Urinary bladder (tissue), 4 donors: ENCODE measurements around the gene BRCC3. TPM values are rescaled to one million over a fixed set of nuclear protein-coding genes. Genes with fewer than 3 reads are reported as not detected.

Experiments used
- DNase-seq: peaks from one replicate; pipeline ENCODE4 v3.0.0-alpha.2; 2015; ENCODE audit errors: extremely low spot score
- H3K27ac ChIP-seq: one replicate; pipeline ENCODE4 v1.5.1; 2013; ENCODE audit warnings: low read depth, mild to moderate bottlenecking, moderate library complexity
- H3K36me3 ChIP-seq: one replicate; pipeline ENCODE4 v1.6.1; 2013; ENCODE audit warnings: mild to moderate bottlenecking, moderate library complexity; ENCODE audit not compliant: insufficient read depth
- H3K4me1 ChIP-seq: one replicate; pipeline ENCODE4 v1.6.1; 2013; ENCODE audit warnings: mild to moderate bottlenecking, moderate library complexity; ENCODE audit not compliant: insufficient read depth
- H3K4me3 ChIP-seq: one replicate; pipeline ENCODE4 v1.5.1; 2013; ENCODE audit warnings: low read depth, low read length
- WGBS: extraction: QIAGEN DNeasy Blood & Tissue Kit; methylation state at CpG from one replicate; pipeline ENCODE4 v1.1.7; 2013; 5-methylcytosine and 5-hydroxymethylcytosine counted together
- polyA plus RNA-seq: library from polyadenylated mRNA; stranded (reverse); fragments of 200-250 nt; gene quantifications from one replicate; pipeline ENCODE4 v1.2.3, GENCODE V29; 2013
- total RNA-seq: library from RNA; depleted of rRNA; stranded (reverse); fragments of >200 nt; gene quantifications from one replicate; pipeline ENCODE4 v1.2.3, GENCODE V29; 2014
- donor health status: healthy with polysubstance abuse.
- donor health status: healthy.

The BRCC3 gene
- total RNA-seq (16.3 TPM), polyA plus RNA-seq (12.1 TPM)

DNA sequence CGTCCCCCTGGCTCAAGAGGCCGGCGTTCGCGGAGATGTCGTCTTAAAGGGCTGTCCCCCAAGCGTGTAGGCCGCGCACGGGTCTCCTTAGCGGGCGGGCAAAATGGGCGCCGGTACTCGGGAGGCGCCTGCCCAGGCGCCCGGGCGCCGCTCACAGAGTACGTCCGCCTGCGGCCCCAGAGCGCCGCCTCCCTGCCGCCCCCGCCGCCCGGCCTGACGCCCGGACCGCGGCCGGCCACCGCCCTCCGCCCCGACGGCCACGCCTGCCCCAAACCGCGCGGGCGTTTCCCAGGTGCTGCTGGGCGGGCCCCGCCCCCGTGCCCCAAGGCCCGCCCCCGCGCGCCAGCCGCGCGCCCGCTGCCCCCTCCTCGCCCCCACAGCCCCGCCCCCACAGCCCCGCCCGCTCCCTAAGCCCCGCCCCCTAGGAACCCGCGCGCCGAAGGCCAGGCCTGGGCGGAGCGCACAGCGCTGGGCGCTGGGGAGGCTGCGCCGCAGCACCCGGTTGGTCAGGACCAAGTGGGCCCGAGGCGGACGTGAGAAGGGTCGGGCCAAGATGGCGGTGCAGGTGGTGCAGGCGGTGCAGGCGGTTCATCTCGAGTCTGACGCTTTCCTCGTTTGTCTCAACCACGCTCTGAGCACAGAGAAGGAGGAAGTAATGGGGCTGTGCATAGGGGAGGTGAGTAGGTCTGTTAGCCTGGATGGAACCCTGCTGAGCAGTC is at the start of gene BRCC3, which contains the start of the genes CMC4 and MTCP1:
Gene BRCC3 (plus strand): TSS at position 534 of the 719 bp plus-strand sequence. CDS start 20 bp downstream, at position 554.
Gene CMC4 (minus strand): TSS at position 162 of the 719 bp plus-strand sequence. CDS start 7,113 bp downstream, outside the sequence.
Gene MTCP1 (minus strand): TSS at position 162 of the 719 bp plus-strand sequence. CDS start 5,126 bp downstream, outside the sequence.
- peak within 1 kb of the TSS; percentile 89 for H3K27ac ChIP-seq
- peak; percentile 46 for DNase-seq
- 2% methylated on average over 78 of the region's 81 CpGs for WGBS
- H3K4me3 ChIP-seq, result peak within 1 kb of the TSS; percentile 56
- H3K36me3 ChIP-seq, result no peaks in the 10 kb centered on the region
- H3K4me1 ChIP-seq, result no peaks in the 10 kb centered on the region

DNA sequence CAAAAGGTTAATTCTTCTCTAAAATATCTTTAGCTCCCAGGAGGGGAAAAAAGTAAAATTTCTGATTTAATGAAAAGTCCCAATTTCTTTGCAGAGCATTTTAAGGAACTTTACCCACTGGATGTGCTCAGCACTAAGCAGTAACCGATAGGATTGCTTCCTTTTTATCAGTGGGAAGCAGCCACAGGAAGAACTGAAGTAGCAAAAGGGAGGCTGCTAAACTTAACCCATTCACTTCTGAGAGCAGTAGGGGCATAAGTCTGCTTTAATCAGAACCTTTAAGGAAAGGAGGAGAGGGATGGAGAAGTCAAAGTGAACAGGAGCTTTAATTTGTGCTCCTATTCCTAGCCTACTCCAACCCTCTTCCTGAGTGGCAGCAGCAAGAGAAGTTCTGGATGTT is 48.7 kb upstream of the BRCC3 start, which contains the start of gene F8:
Gene F8 (minus strand): TSS at position 139 of the 400 bp plus-strand sequence. CDS start 171 bp downstream, outside the sequence.
- Histone ChIP-seq H3K4me1 (no peaks in the 10 kb centered on the region), H3K4me3 (no peak within 1 kb of the TSS), H3K27ac (no peak within 1 kb of the TSS), H3K36me3 (no peaks in the 10 kb centered on the region)
- DNase-seq, result no peak
- WGBS, result 5% methylated on average over 1 of the region's 1 CpG

DNA sequence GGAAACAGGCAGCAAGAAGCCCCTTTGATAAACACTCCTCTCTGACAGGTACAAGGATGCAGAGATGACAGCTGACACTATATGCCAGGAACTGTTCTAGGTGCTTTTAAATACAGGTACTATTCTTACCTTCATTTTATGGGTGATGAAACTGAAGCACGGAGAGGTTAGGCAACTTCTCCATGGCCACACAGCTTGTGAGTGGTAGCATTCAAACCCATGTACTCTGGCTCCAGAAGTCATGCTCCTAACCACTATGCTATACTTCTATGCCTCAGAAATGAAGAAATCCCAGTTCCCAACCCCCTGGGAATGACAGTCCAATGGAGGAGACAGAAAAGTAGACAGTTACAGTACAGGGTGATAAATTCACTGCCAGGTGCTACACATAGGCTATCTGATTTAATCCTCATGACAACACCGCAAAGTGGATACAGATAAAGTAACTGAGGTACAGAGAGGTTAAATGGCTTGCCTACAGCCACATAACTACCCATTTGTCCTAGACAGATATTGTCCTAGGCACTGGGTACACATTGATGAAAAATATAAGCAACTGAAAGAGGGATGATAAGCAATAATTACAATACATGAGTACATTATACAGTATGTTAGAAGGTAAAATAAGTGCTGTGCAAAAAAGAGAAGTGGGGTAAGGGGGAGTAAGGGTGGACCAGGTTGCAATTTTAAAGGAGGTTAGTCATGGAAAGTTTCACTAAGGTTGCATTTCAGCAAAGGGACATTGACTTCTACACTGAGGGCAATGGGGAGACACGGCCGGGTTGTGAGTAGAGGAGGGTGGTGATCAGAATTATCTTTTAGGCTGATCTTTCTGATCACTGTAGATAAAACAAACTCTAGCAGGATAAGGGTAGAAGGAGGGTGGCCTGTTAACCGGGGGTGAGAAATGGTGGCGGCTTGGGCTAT is 47.1 kb upstream of the BRCC3 start:
- no peak for DNase-seq

GRCh38 chrX:155026420-155026726 is 44.9 kb upstream of the BRCC3 start:
- Histone ChIP-seq H3K4me3 (peak overlapping the region; percentile 35), H3K4me1 (no peaks in the 10 kb centered on the region), H3K27ac (peak overlapping the region; percentile 23), H3K36me3 (no peaks in the 10 kb centered on the region)
- WGBS, result 1% methylated on average over 16 of the region's 16 CpGs
- no peak for DNase-seq

More for the DNA sequence above, 47.1 kb upstream of the BRCC3 start:
- Histone ChIP-seq H3K36me3 (no peaks in the 10 kb centered on the region), H3K4me1 (no peaks in the 10 kb centered on the region), H3K4me3 (no peak overlapping the region), H3K27ac (no peak overlapping the region)
- 85% methylated on average over 6 of the region's 6 CpGs for WGBS

DNA sequence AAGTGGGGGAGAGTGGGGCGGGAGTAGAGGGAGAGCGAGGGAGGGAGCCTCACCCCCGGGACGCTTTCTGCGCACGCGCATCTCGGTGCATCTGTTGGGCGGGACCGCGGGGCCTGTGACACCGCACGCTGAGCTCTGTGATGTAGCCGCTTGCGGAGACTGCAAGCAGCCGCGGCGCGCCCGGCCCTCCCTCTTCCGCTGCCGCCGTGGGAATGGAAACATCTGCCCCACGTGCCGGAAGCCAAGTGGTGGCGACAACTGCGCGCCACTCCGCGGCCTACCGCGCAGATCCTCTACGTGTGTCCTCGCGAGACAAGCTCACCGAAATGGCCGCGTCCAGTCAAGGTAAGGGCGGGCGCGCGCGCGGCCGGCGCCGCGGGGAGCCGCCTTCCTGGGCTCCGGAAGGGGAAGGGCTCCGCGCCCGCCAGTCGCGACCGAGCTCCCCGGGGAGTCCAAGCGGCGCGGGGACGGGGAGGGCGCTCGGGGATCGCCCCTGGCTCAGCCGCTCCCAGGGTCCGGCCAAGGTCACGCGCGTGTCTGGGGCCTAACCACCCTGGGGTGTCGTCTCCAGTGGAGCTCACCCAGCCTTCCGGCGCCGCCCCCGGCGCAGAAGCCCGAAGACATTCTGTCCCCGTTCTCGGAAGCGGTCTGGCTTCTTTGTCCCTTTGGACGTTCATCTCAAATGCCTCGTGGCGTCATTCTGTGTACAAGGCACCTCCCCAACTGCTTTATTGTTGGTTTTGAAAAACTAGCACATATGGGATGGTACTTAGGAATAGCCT is 44.4 kb upstream of the BRCC3 start, which contains the start of gene FUNDC2:
Gene FUNDC2 (plus strand): TSS at position 118 of the 782 bp plus-strand sequence. CDS start 95 bp downstream, at position 213.
- H3K4me3 ChIP-seq, result peak within 1 kb of the TSS; percentile 55
- DNase-seq, result peak; percentile 79
- no peaks in the 10 kb centered on the region for H3K36me3 ChIP-seq
- no peaks in the 10 kb centered on the region for H3K4me1 ChIP-seq
- peak within 1 kb of the TSS; percentile 97 for H3K27ac ChIP-seq
- under 1% methylated on average over 74 of the region's 82 CpGs for WGBS

GRCh38 chrX:155027509-155028066 is 43.7 kb upstream of the BRCC3 start:
- WGBS, result under 1% methylated on average over 14 of the region's 14 CpGs

DNA sequence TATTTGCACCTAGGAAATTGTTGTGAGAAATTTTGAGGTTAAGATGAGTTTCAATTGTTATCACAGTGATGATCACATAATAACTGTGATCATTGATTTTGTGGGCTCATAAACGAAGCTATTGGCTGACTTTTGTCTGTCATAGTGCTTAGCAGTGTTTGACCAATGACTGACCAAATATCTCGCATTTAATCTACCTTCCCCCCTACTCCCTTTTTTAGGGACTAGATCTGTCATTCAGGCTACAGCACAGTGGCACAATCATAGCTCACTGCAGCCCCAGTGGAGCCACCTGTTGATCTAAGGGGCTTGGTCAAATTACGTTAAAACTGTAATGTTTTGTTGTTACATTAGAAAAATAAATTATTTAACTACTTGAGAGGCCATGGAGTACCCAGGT is 43.2 kb upstream of the BRCC3 start:
- no peak for DNase-seq
- Histone ChIP-seq H3K4me3 (no peak overlapping the region), H3K4me1 (no peaks in the 10 kb centered on the region), H3K36me3 (no peaks in the 10 kb centered on the region), H3K27ac (no peak overlapping the region)
- WGBS, result 24% methylated on average over 3 of the region's 3 CpGs

More at GRCh38 chrX:155027509-155028066, 43.7 kb upstream of the BRCC3 start:
- H3K4me1 ChIP-seq, result no peaks in the 10 kb centered on the region
- H3K36me3 ChIP-seq, result no peaks in the 10 kb centered on the region
- H3K27ac ChIP-seq, result peak overlapping the region; percentile 97
- peak overlapping the region; percentile 55 for H3K4me3 ChIP-seq
- DNase-seq, result peak; percentile 29

GRCh38 chrX:155028877-155029291 is 42.4 kb upstream of the BRCC3 start:
- WGBS, result 55% methylated on average over 2 of the region's 2 CpGs
- no peak overlapping the region for H3K27ac ChIP-seq
- no peaks in the 10 kb centered on the region for H3K4me1 ChIP-seq
- DNase-seq, result no peak
- H3K36me3 ChIP-seq, result no peaks in the 10 kb centered on the region
- no peak overlapping the region for H3K4me3 ChIP-seq

GRCh38 chrX:155031657-155032056 is 39.7 kb upstream of the BRCC3 start:
- H3K36me3 ChIP-seq, result no peaks in the 10 kb centered on the region
- no peaks in the 10 kb centered on the region for H3K4me1 ChIP-seq
- DNase-seq, result no peak
- no peak overlapping the region for H3K27ac ChIP-seq
- WGBS, result 83% methylated on average over 5 of the region's 5 CpGs
- H3K4me3 ChIP-seq, result no peak overlapping the region

- WGBS, result 98% methylated on average over 4 of the region's 4 CpGs
- Histone ChIP-seq H3K36me3 (no peaks in the 10 kb centered on the region), H3K4me1 (no peaks in the 10 kb centered on the region), H3K27ac (no peak overlapping the region), H3K4me3 (no peak overlapping the region)
- no peak for DNase-seq
These were observed 35.6 kb upstream of the BRCC3 start for GRCh38 chrX:155035688-155036087.

- no peak overlapping the region for H3K27ac ChIP-seq
- H3K36me3 ChIP-seq, result no peaks in the 10 kb centered on the region
- DNase-seq, result no peak
- no peaks in the 10 kb centered on the region for H3K4me1 ChIP-seq
- H3K4me3 ChIP-seq, result no peak overlapping the region
- WGBS, result 91% methylated on average over 6 of the region's 6 CpGs
These were observed 25.0 kb upstream of the BRCC3 start for GRCh38 chrX:155046129-155046810.

- no peak overlapping the region for H3K4me3 ChIP-seq
- no peak overlapping the region for H3K27ac ChIP-seq
- no peaks in the 10 kb centered on the region for H3K36me3 ChIP-seq
- H3K4me1 ChIP-seq, result no peaks in the 10 kb centered on the region
- DNase-seq, result no peak
- WGBS, result 90% methylated on average over 5 of the region's 5 CpGs
These were observed 24.3 kb upstream of the BRCC3 start for GRCh38 chrX:155046811-155047528.
